Stimulated activated CD4-positive, alpha-beta T cell treated with anti-CD3 and anti-CD28 coated beads, Interleukin-4, amount 100 ng/mL, for 4 hours (primary cell): Measurements from ENCODE around the gene PLXNB1.

Source experiments
- DNase-seq, 2 experiments: peaks; one replicate each; pipeline ENCODE4 v3.0.0-alpha.2; 2020

Gene PLXNB1

GRCh38 chr3:48433472-48434118 lies 3.7 kb upstream of the PLXNB1 start:
- no peak for DNase-seq

- DNase-seq: no peak
Measured at GRCh38 chr3:48432411-48433371, 2.8 kb upstream of the PLXNB1 start.

GRCh38 chr3:48431224-48432029 lies 1.5 kb upstream of the PLXNB1 start:
- no peak for DNase-seq

GRCh38 chr3:48430708-48431101 lies 819 bp upstream of the PLXNB1 start:
- no peak for DNase-seq

- peak; percentile 62 to 65 for DNase-seq
Measured at GRCh38 chr3:48429317-48429959, 448 bp downstream of the PLXNB1 start.

GRCh38 chr3:48428572-48429316 lies 1.1 kb downstream of the PLXNB1 start:
- no peak for DNase-seq

GRCh38 chr3:48428088-48428571 lies 1.8 kb downstream of the PLXNB1 start:
- no peak for DNase-seq

GRCh38 chr3:48427630-48427962 lies 2.3 kb downstream of the PLXNB1 start:
- no peak for DNase-seq

- no peak for DNase-seq
Measured at GRCh38 chr3:48426944-48427629, 2.8 kb downstream of the PLXNB1 start.

- no peak for DNase-seq
Measured at GRCh38 chr3:48426401-48426909, 3.4 kb downstream of the PLXNB1 start.

- DNase-seq: no peak
Measured at GRCh38 chr3:48425281-48425812, 4.5 kb downstream of the PLXNB1 start.

GRCh38 chr3:48423883-48424695 lies 5.8 kb downstream of the PLXNB1 start:
- no peak for DNase-seq

- DNase-seq: no peak
Measured at GRCh38 chr3:48423241-48423882, 6.5 kb downstream of the PLXNB1 start.

- no peak for DNase-seq
Measured at GRCh38 chr3:48422681-48423080, 7.2 kb downstream of the PLXNB1 start.

GRCh38 chr3:48422272-48422671 lies 7.6 kb downstream of the PLXNB1 start:
- DNase-seq: no peak

GRCh38 chr3:48420561-48420960 lies 9.3 kb downstream of the PLXNB1 start:
- DNase-seq: no peak

GRCh38 chr3:48419597-48419996 lies 10.3 kb downstream of the PLXNB1 start:
- DNase-seq: no peak

- DNase-seq: no peak
Measured at GRCh38 chr3:48419149-48419548, 10.7 kb downstream of the PLXNB1 start.

- no peak for DNase-seq
Measured at GRCh38 chr3:48418651-48419050, 11.2 kb downstream of the PLXNB1 start.
